Astrocyte of the spinal cord (primary cell): Measurements from ENCODE around the gene NLRP10.

ENCODE experiments used
- DNase-seq: peaks from one replicate; pipeline ENCODE4 v3.0.0; 2011; ENCODE audit warnings: low read depth, low spot score
- H3K4me3 ChIP-seq: 2 replicates; pipeline ENCODE4 v1.5.1; 2011; ENCODE audit warnings: low read depth, mild to moderate bottlenecking, low read length, moderate library complexity
- CTCF ChIP-seq: IDR thresholded peaks from 2 replicates; pipeline ENCODE4 v1.5.1; 2012; ENCODE audit warnings: low read depth, mild to moderate bottlenecking, low read length, inconsistent platforms
- in situ Hi-C: cut with HindIII; loops from 2 replicates; pipeline ENCODE4 v1.10.0; 2017; ENCODE audit warnings: low sequenced_read_pairs

NLRP10 gene

GRCh38 chr11:7944123-7944522 is 21.1 kb downstream of the NLRP10 start:
- H3K4me3 ChIP-seq, result no peak overlapping the region
- in situ Hi-C loops, result no loop called here
- no peak for TF ChIP-seq CTCF
- no peak for DNase-seq

GRCh38 chr11:7941608-7942007 is 23.6 kb downstream of the NLRP10 start, which contains the start of gene OR10A3:
TSS of gene OR10A3 (minus strand) at chr11:7941708. CDS start at chr11:7939520, 2,188 bp downstream.
- H3K4me3 ChIP-seq, result no peak within 1 kb of the TSS
- no peak for TF ChIP-seq CTCF
- in situ Hi-C loops, result no loop called here
- no peak for DNase-seq

GRCh38 chr11:7941146-7941545 is 24.1 kb downstream of the NLRP10 start:
- no peak for DNase-seq
- in situ Hi-C loops, result no loop called here
- no peak for TF ChIP-seq CTCF
- H3K4me3 ChIP-seq, result no peak overlapping the region

GRCh38 chr11:7936615-7937014 is 28.6 kb downstream of the NLRP10 start:
- no peak for DNase-seq

DNA sequence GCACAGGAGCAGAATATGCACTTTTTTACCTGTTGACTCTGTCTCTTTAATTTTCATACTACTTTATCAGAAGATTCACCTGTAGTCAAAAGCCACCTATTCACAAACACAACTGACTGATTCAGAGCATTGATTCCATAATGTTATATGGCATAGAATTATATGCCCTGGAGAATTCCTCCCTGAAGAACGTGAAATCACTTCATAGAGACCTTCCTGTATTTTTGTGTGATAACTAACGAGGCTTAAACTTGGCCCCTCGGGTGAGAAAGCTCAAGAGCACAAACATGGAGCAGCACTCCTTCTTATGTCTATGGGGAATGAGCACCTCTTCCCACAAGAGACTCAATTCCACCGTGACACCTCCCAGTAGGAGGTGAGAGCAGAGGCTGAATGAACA is 34.1 kb downstream of the NLRP10 start, which contains the start of gene OR10A6:
Gene OR10A6, minus strand, starts transcription at position 101 of the 400 bp plus-strand sequence. CDS start 2,606 bp downstream, outside the sequence.
- no peak for DNase-seq
- TF ChIP-seq CTCF, result no peak
- H3K4me3 ChIP-seq, result no peak within 1 kb of the TSS
- in situ Hi-C loops, result no loop called here

More at GRCh38 chr11:7936615-7937014, 28.6 kb downstream of the NLRP10 start:
- in situ Hi-C loops, result no loop called here
- H3K4me3 ChIP-seq, result no peak overlapping the region
- no peak for TF ChIP-seq CTCF

DNA sequence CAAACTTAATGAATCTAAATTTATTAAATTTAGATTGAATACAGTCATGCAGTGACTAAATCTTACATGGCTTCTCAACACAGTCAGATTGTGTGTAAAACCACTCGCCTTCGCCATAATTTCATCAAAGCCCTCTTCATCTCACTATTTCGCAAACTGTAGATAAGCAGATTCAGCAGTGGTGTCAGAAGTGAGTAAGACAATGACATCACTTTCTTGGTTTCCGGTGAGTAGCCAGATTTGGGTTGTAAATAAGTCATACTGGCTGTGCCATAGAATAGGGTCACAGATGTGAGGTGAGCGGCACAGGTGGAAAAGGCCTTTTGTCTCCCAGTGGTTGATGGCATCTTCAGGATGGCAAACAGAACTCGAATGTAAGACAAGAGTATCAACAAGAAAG is 37.6 kb downstream of the NLRP10 start:
- no peak for TF ChIP-seq CTCF
- H3K4me3 ChIP-seq, result no peak overlapping the region
- DNase-seq, result no peak
- in situ Hi-C loops, result no loop called here

GRCh38 chr11:7924536-7924935 is 40.7 kb downstream of the NLRP10 start:
- TF ChIP-seq CTCF, result no peak
- DNase-seq, result no peak
- in situ Hi-C loops, result no loop called here
- no peak overlapping the region for H3K4me3 ChIP-seq
